ENCODE data around the gene DCAF8.

Gene DCAF8

GRCh38 chr1:160200786-160201185 lies 61.6 kb downstream of the DCAF8 start:
- TF ChIP-seq CTCF (conservative IDR thresholded peaks at IDR 0.05) (no peak), ZFX (IDR thresholded peaks at IDR 0.05) (no peak)

GRCh38 chr1:160197231-160197630 lies 65.1 kb downstream of the DCAF8 start:
- H3K27ac ChIP-seq, result no peak overlapping the region
- TF ChIP-seq CTCF (conservative IDR thresholded peaks at IDR 0.05), result no peak
- TF ChIP-seq ZFX (IDR thresholded peaks at IDR 0.05), result no peak

More at GRCh38 chr1:160200786-160201185, 61.6 kb downstream of the DCAF8 start:
- H3K27ac ChIP-seq, result no peak overlapping the region

- TF ChIP-seq CTCF (conservative IDR thresholded peaks at IDR 0.05) (no peak), ZFX (IDR thresholded peaks at IDR 0.05) (no peak)
- H3K27ac ChIP-seq, result no peak overlapping the region
Observed at GRCh38 chr1:160196143-160196542, 66.2 kb downstream of the DCAF8 start.

GRCh38 chr1:160194737-160195059 lies 67.7 kb downstream of the DCAF8 start:
- no peak for TF ChIP-seq CTCF (conservative IDR thresholded peaks at IDR 0.05)
- no peak for TF ChIP-seq ZFX (IDR thresholded peaks at IDR 0.05)
- H3K27ac ChIP-seq, result no peak overlapping the region

- TF ChIP-seq CTCF (conservative IDR thresholded peaks at IDR 0.05) (no peak), ZFX (IDR thresholded peaks at IDR 0.05) (no peak)
- no peak overlapping the region for H3K27ac ChIP-seq
Observed at GRCh38 chr1:160193832-160194736, 68.3 kb downstream of the DCAF8 start.

- no peak overlapping the region for H3K27ac ChIP-seq
- TF ChIP-seq ZFX (IDR thresholded peaks at IDR 0.05), result no peak
- TF ChIP-seq CTCF (conservative IDR thresholded peaks at IDR 0.05), result peak; percentile 95
Observed at GRCh38 chr1:160193091-160193819, 69.1 kb downstream of the DCAF8 start.

- no peak for TF ChIP-seq CTCF (conservative IDR thresholded peaks at IDR 0.05)
- TF ChIP-seq ZFX (IDR thresholded peaks at IDR 0.05), result no peak
- no peak overlapping the region for H3K27ac ChIP-seq
Observed at GRCh38 chr1:160192234-160192633, 70.1 kb downstream of the DCAF8 start.

Measured in C4-2B (cell line).